C4-2B (cell line): Measurements from ENCODE around the gene POU3F3.

Experiments used
- CTCF ChIP-seq: fragments of 450-650 bp; conservative IDR thresholded peaks from 2 replicates; pipeline ENCODE4 v1.5.1; 2017; ENCODE audit warnings: mild to moderate bottlenecking
- ZFX ChIP-seq: fragments of 450-650 bp; IDR thresholded peaks from 2 replicates; pipeline ENCODE4 v1.6.1; 2017

GRCh38 chr2:104845946-104846785 lies 7.7 kb upstream of the POU3F3 start:
- no peak for TF ChIP-seq CTCF
- TF ChIP-seq ZFX = no peak
